ENCODE results near the gene DOC2B.

GRCh38 chr17:228951-229708 is 47.7 kb upstream of the DOC2B start:
- TF ChIP-seq POLR2A (IDR thresholded peaks at IDR 0.05; ENCODE audit: low read depth, low read length) (no peak), POLR2AphosphoS5 (IDR thresholded peaks at IDR 0.05; ENCODE audit: low read depth, low read length) (no peak)
